ENCODE measurements around the gene HOXC11. TPM values are rescaled to one million over a fixed set of nuclear protein-coding genes. Genes with fewer than 3 reads are reported as not detected.

Gene HOXC11
- total RNA-seq, 1 donor from 2014 or later, result not detected

- no peak for DNase-seq (ENCODE audit: low spot score)
These were observed 11.1 kb downstream of the HOXC11 start for GRCh38 chr12:53983950-53984572.

GRCh38 chr12:53984901-53985691 is 12.2 kb downstream of the HOXC11 start, which contains the start of gene HOXC10:
TSS of gene HOXC10 (plus strand) at chr12:53985146. CDS start at chr12:53985260, 114 bp downstream.
- no peak for DNase-seq (ENCODE audit: low spot score)

GRCh38 chr12:53985692-53985993 is 12.7 kb downstream of the HOXC11 start:
- DNase-seq (ENCODE audit: low spot score), result no peak

- DNase-seq (ENCODE audit: low spot score), result no peak
These were observed 13.2 kb downstream of the HOXC11 start for GRCh38 chr12:53985994-53986685.

- DNase-seq (ENCODE audit: low spot score), result no peak
These were observed 14.0 kb downstream of the HOXC11 start for GRCh38 chr12:53986686-53987483.

GRCh38 chr12:53987787-53988230 is 14.9 kb downstream of the HOXC11 start:
- no peak for DNase-seq (ENCODE audit: low spot score)

- DNase-seq (ENCODE audit: low spot score), result no peak
These were observed 15.8 kb downstream of the HOXC11 start for GRCh38 chr12:53988541-53989226.

GRCh38 chr12:53989227-53990113 is 16.5 kb downstream of the HOXC11 start:
- no peak for DNase-seq (ENCODE audit: low spot score)

GRCh38 chr12:53990311-53991076 is 17.6 kb downstream of the HOXC11 start:
- no peak for DNase-seq (ENCODE audit: low spot score)

GRCh38 chr12:53991077-53991460 is 18.1 kb downstream of the HOXC11 start:
- DNase-seq (ENCODE audit: low spot score), result no peak

- DNase-seq (ENCODE audit: low spot score), result no peak
These were observed 19.5 kb downstream of the HOXC11 start for GRCh38 chr12:53992377-53992889.

- DNase-seq (ENCODE audit: low spot score), result no peak
These were observed 20.5 kb downstream of the HOXC11 start for GRCh38 chr12:53993162-53994008.

- no peak for DNase-seq (ENCODE audit: low spot score)
These were observed 21.0 kb downstream of the HOXC11 start for GRCh38 chr12:53994009-53994263.

GRCh38 chr12:53994264-53995001 is 21.5 kb downstream of the HOXC11 start:
- no peak for DNase-seq (ENCODE audit: low spot score)

GRCh38 chr12:53995002-53995377 is 22.1 kb downstream of the HOXC11 start:
- no peak for DNase-seq (ENCODE audit: low spot score)

GRCh38 chr12:53995378-53996239 is 22.7 kb downstream of the HOXC11 start:
- no peak for DNase-seq (ENCODE audit: low spot score)

Data from mesenteric fat pad (tissue), 1 donor.